Sigmoid colon (tissue), 7 donors: ENCODE data around the gene CNOT9. TPM values are rescaled to one million over a fixed set of nuclear protein-coding genes. Genes with fewer than 3 reads are reported as not detected.

Source experiments
- DNase-seq: peaks from one replicate; pipeline ENCODE4 v3.0.0-alpha.2; 2019
- H3K27ac ChIP-seq, 4 donors: fragments of 200-600 bp; sonication (generic); one replicate each; pipeline ENCODE4 v1.5.1; 2016 to 2019; ENCODE audit warnings: mild to moderate bottlenecking in 1 of 4
- H3K27me3 ChIP-seq, 3 donors: fragments of 200-600 bp; sonication (generic); one replicate each; pipeline ENCODE4 v1.5.1; 2019; ENCODE audit warnings: mild to moderate bottlenecking in 1 of 3
- H3K36me3 ChIP-seq, 4 donors: fragments of 200-600 bp; sonication (generic); one replicate each; pipeline ENCODE4 v1.5.1; 2016 to 2019
- H3K4me1 ChIP-seq, 4 donors: fragments of 200-600 bp; sonication (generic); one replicate each; pipeline ENCODE4 v1.5.1; 2017 to 2019
- H3K4me3 ChIP-seq, 4 donors: fragments of 200-600 bp; sonication (generic); one replicate each; pipeline ENCODE4 v1.5.1; 2017 to 2019; ENCODE audit warnings: mild to moderate bottlenecking in 2 of 4, moderate library complexity in 1 of 4
- H3K9me3 ChIP-seq, 4 donors: fragments of 200-600 bp in 3 of 4; sonication (generic) in 3 of 4; one replicate each; pipeline versions ENCODE4 v1.5.1 to v1.6.1; 2013 to 2019
- EP300 ChIP-seq, 4 donors: sonication (generic); formaldehyde crosslinking; IDR thresholded peaks; one replicate each; pipeline ENCODE4 v1.6.1; 2017; ENCODE audit warnings: antibody characterized with exemption in 4 of 4
- POLR2A ChIP-seq, 2 donors: fragments of 450-650 bp; IDR thresholded peaks; one replicate each; pipeline ENCODE4 v1.6.1; 2016; ENCODE audit warnings: antibody characterized with exemption in 2 of 2, mild to moderate bottlenecking in 2 of 2, moderate library complexity in 2 of 2
- POLR2AphosphoS5 ChIP-seq, 4 donors: sonication (generic); formaldehyde crosslinking; IDR thresholded peaks; one replicate each; pipeline ENCODE4 v1.6.1; 2017; ENCODE audit warnings: antibody characterized with exemption in 4 of 4
- WGBS, 2 donors: extraction: QIAGEN DNeasy Blood & Tissue Kit; methylation state at CpG; one replicate each; pipeline ENCODE4 v1.1.7; 2013; 5-methylcytosine and 5-hydroxymethylcytosine counted together
- intact Hi-C: fragments of 100-400 bp; cut with DNase I; formaldehyde crosslinking; loops from one replicate; pipeline ENCODE4 v1.15.1; 2023
- polyA plus RNA-seq, 3 donors: library from polyadenylated mRNA; stranded (reverse); fragments of 200-250 nt; gene quantifications; one replicate each; pipeline ENCODE4 v1.2.3, GENCODE V29; 2013
- total RNA-seq, 4 donors: library from RNA; depleted of rRNA; stranded (reverse); fragments of >200 nt; gene quantifications; one replicate each; pipeline ENCODE4 v1.1.0, GENCODE V29; 2016
- TF ChIP-seq, protein P1 (sequence below), 4 experiments: fragments of 450-650 bp in 3 of 4; fragments of 200-600 bp in 1 of 4; IDR thresholded peaks; one replicate each; pipeline ENCODE4 v1.5.1; 2016 to 2019; ENCODE audit warnings: antibody characterized with exemption in 4 of 4, mild to moderate bottlenecking in 3 of 4, moderate library complexity in 2 of 4
- donor health status: healthy with polysubstance abuse.
- donor health status: Bipolar disorder and iron deficiency.
- donor health status: healthy.

Gene CNOT9
- total and polyA plus RNA-seq, 7 donors: 9.6 to 36.2 (median 25.0) TPM

DNA sequence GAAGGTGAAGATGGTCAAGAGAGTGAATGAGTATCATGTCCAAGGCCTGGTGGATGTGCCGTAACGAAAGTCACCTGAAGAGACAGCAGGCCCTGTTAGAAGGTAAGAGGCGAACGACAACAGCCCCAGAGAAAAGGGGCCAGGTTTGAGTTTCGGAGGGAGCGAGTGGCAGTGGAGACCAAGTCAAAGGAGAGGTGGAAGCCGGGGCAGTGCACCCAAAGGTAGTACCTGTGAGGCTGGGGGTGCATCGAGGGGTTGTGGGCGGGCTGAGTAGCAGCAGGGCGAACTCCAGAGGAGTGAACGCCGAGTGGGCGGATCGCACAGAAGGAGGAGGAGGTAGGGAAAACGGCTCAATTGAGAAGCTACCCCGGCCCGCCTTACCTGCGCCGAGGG is 846 bp upstream of the CNOT9 start:
- TF ChIP-seq, protein P1, sequence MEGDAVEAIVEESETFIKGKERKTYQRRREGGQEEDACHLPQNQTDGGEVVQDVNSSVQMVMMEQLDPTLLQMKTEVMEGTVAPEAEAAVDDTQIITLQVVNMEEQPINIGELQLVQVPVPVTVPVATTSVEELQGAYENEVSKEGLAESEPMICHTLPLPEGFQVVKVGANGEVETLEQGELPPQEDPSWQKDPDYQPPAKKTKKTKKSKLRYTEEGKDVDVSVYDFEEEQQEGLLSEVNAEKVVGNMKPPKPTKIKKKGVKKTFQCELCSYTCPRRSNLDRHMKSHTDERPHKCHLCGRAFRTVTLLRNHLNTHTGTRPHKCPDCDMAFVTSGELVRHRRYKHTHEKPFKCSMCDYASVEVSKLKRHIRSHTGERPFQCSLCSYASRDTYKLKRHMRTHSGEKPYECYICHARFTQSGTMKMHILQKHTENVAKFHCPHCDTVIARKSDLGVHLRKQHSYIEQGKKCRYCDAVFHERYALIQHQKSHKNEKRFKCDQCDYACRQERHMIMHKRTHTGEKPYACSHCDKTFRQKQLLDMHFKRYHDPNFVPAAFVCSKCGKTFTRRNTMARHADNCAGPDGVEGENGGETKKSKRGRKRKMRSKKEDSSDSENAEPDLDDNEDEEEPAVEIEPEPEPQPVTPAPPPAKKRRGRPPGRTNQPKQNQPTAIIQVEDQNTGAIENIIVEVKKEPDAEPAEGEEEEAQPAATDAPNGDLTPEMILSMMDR (IDR thresholded peaks at IDR 0.05): no peak
- no peak for TF ChIP-seq EP300 (IDR thresholded peaks at IDR 0.05)
- no peak for TF ChIP-seq POLR2A (IDR thresholded peaks at IDR 0.05)
- no peak for TF ChIP-seq POLR2AphosphoS5 (IDR thresholded peaks at IDR 0.05)
- Histone ChIP-seq H3K4me1 (peaks cover 0 to 39% (median 35%) of the 10 kb centered on the region in 4 donors), H3K9me3 (no peaks in the 10 kb centered on the region), H3K27ac (peak overlapping the region; percentile 91 to 96 (median 94)), H3K27me3 (no peaks in the 10 kb centered on the region), H3K36me3 (peaks cover 0 to 8% (median 5%) of the 10 kb centered on the region in 4 donors), H3K4me3 (peak overlapping the region; percentile 60 to 76 (median 70))
- DNase-seq: no peak
- 0 to 1% methylated on average over 19 of the region's 19 CpGs for WGBS, 2 donors
- intact Hi-C loops: loop anchor here (2.0 to 5.0 kb wide), 4 partner anchors 50 to 275 kb away; partner anchors contain the start of gene TMBIM1

DNA sequence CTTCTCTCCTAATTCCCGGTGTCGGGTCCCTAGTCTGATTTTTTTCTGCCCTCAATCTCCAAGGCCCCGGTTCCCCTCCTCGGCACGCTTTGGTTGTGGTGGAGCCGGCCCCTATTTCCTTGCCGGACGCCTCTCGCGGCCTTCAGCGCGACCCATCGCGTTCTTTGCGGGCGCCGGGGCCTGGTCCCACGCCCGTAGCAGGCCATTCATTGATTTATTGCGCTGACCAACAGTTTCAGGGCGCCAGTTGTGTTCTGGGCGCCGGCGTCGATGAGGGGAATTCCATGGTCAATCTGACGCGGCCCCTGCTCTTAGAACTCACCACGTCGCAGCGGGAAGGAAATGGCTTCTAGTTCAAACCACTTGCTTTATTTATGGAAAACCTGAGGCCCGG is 396 bp downstream of the CNOT9 start:
- 0% methylated on average over 31 of the region's 31 CpGs for WGBS, 2 donors
- no peaks in the 10 kb centered on the region for H3K27me3 ChIP-seq
- peak overlapping the region; percentile 91 to 96 (median 94) for H3K27ac ChIP-seq
- TF ChIP-seq EP300 (IDR thresholded peaks at IDR 0.05): no peak
- no peak for TF ChIP-seq POLR2A (IDR thresholded peaks at IDR 0.05)
- TF ChIP-seq, protein P1 (IDR thresholded peaks at IDR 0.05): no peak
- peak; percentile 78 for DNase-seq
- H3K9me3 ChIP-seq: no peaks in the 10 kb centered on the region
- peak overlapping the region; percentile 60 to 72 (median 67) for H3K4me3 ChIP-seq
- H3K36me3 ChIP-seq: peaks cover 0 to 12% (median 5%) of the 10 kb centered on the region in 4 donors
- peaks cover 0 to 40% (median 36%) of the 10 kb centered on the region in 4 donors for H3K4me1 ChIP-seq
- intact Hi-C loops: loop anchor here (2.0 to 5.0 kb wide), 4 partner anchors 48 to 277 kb away; partner anchors contain the start of gene TMBIM1

DNA sequence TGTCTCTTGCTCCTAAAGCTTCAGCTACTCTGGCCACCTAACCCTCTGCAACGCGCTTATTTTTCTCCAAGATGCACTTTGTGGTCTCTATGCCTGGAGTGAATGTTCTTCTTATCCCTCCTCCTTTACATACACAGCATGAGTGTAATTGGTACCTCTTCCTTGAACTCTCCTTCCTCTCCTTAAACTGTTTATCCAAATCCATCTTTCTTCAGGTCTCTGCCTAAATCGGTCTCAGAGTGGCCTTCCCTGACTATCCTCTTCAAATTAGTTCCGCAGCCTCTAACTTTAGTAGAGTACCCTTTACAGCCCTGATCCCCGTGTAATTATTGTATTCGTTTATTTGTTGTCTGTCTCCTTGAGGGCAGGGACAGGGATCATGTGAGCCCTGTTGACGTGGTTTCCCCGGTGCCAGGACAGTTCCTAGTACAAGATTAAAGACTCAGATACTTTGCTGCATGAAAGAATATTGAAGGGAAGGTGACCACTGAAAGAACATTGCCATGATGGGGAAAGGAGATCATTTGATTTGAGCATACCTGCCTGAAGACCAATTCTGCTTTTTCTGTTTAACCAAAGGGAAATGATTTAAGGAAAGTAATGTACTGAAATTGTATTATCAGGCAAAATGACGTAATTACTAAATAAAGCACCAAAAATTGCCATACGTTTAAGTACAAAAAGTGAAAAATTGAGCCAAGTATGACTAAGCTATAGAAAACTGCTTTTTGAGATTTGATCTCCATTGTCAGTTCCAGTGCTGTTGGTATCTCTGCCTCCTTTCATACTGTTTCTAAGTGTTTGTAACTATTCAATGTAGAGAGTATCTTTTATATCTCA is 1.2 kb downstream of the CNOT9 start:
- intact Hi-C loops: loop anchor here (2.0 to 5.0 kb wide), 5 partner anchors 37 to 278 kb away; partner anchors contain the start of genes PLCD4 and TMBIM1
- Histone ChIP-seq H3K27me3 (no peaks in the 10 kb centered on the region), H3K27ac (peak overlapping the region; percentile 91 to 96 (median 94)), H3K4me3 (peak overlapping the region; percentile 60 to 72 (median 67)), H3K36me3 (peaks cover 0 to 19% (median 5%) of the 10 kb centered on the region in 4 donors), H3K4me1 (peaks cover 0 to 40% (median 36%) of the 10 kb centered on the region in 4 donors), H3K9me3 (no peaks in the 10 kb centered on the region)
- TF ChIP-seq EP300 (IDR thresholded peaks at IDR 0.05) (peak in 1 of 4 donors; percentile 46), POLR2AphosphoS5 (IDR thresholded peaks at IDR 0.05) (peak in 1 of 4 donors; percentile 44), POLR2A (IDR thresholded peaks at IDR 0.05) (no peak)
- TF ChIP-seq, protein P1 (IDR thresholded peaks at IDR 0.05): no peak
- WGBS, 2 donors: 4 to 9% methylated on average over 10 of the region's 10 CpGs
- DNase-seq: no peak

DNA sequence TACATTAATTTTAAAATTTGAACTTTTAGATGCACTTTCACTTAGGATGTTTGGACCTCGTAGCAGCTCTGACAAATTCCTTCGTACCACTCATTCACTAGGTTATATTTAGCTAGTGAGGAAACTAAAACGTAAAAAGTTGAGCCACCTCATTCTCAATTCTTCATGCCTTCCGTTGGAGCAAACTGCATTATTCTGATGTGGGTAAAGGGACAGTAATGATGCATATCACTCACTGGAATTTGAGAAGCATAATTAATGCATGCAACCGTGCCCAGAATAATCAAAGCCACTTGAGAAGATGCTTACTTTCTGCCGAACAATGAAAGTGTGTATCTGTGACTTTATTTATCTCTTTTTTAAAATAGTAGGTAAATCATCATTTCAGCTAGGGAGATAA is 2.2 kb downstream of the CNOT9 start:
- no peak for DNase-seq
- 38 to 45% methylated on average over 6 of the region's 6 CpGs for WGBS, 2 donors
- H3K27me3 ChIP-seq: no peaks in the 10 kb centered on the region
- TF ChIP-seq EP300 (IDR thresholded peaks at IDR 0.05) (no peak), POLR2A (IDR thresholded peaks at IDR 0.05) (no peak), POLR2AphosphoS5 (IDR thresholded peaks at IDR 0.05) (no peak)
- TF ChIP-seq, protein P1 (IDR thresholded peaks at IDR 0.05): no peak
- H3K4me3 ChIP-seq: no peak overlapping the region
- no peaks in the 10 kb centered on the region for H3K9me3 ChIP-seq
- H3K36me3 ChIP-seq: peaks cover 0 to 25% (median 5%) of the 10 kb centered on the region in 4 donors
- peak overlapping the region; percentile 91 to 96 (median 94) for H3K27ac ChIP-seq
- intact Hi-C loops: loop anchor here (5.0 kb wide), 1 partner anchor 36 kb away; the partner anchor contains the start of gene PLCD4
- H3K4me1 ChIP-seq: peaks cover 0 to 40% (median 36%) of the 10 kb centered on the region in 4 donors
